ENCODE measurements around the gene RNF125. TPM values are rescaled to one million over a fixed set of nuclear protein-coding genes. Genes with fewer than 3 reads are reported as not detected.

RNF125 gene
- total RNA-seq, 1 experiment from 2014 or later, result 0.50 TPM

DNA sequence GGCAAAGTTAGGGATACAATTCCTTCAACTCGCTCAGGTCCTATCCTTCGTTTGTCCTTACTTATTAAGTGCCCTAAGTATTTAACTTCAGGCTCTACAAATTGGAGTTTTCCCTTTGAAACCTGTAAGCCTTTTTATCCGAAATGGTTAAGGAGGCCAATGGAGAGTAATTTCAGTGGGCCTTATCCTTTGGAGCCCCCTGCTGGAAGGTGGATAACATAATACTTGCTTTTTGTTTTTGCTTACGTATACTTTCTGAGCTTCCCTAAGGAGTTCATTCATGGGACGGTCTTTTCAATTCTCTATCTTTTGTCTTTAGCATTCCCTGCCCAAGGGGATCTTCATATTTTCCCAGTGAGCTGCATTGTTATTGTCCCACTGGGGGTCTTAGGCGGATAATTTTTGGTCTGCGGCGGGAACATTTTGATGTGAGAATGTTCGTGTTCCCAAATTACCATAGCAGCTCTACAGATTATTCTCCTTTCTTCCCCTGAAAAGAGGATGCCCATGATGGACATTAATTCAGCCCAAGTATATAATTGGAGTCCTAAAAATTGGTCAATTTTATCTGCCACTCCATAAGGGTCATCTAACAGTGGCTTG is 41.3 kb upstream of the RNF125 start:
- Mint-ChIP-seq H3K9me3 (ENCODE audit: low read depth, unreplicated experiment) (peaks cover 9% of the 10 kb centered on the region), H3K4me1 (ENCODE audit: low read depth, unreplicated experiment) (no peaks in the 10 kb centered on the region), H3K36me3 (ENCODE audit: insufficient read depth, unreplicated experiment) (no peaks in the 10 kb centered on the region), H3K27ac (ENCODE audit: unreplicated experiment) (no peak overlapping the region), H3K4me3 (ENCODE audit: low read depth, unreplicated experiment) (no peak overlapping the region), H3K27me3 (ENCODE audit: unreplicated experiment) (no peaks in the 10 kb centered on the region)
- BruUV-seq (replicated peaks), result no TSS peak
- CTCF ChIA-PET, result interaction anchor here (0.5 to 1.4 kb wide), 4 partner anchors 10 to 192 kb away, joined by 3 to 10 read pairs (median 5); partner anchors contain the start of genes RNF138 and TRAPPC8
- intact Hi-C loops (cut with micrococcal nuclease; ENCODE audit: unreplicated experiment), result loop anchor here (1.0 kb wide), 1 partner anchor 236 kb away; no protein-coding TSS in a partner anchor
- peak; percentile 43 for DNase-seq
- TF ChIP-seq CTCF (IDR thresholded peaks at IDR 0.05; ENCODE audit: unreplicated experiment), result peak; percentile 65

- no peaks in the 10 kb centered on the region for H3K4me1 Mint-ChIP-seq (ENCODE audit: low read depth, unreplicated experiment)
- intact Hi-C loops (cut with micrococcal nuclease; ENCODE audit: unreplicated experiment), result no loop called here
- no peak for TF ChIP-seq CTCF (IDR thresholded peaks at IDR 0.05; ENCODE audit: unreplicated experiment)
- no peaks in the 10 kb centered on the region for H3K36me3 Mint-ChIP-seq (ENCODE audit: insufficient read depth, unreplicated experiment)
- H3K27me3 Mint-ChIP-seq (ENCODE audit: unreplicated experiment), result no peaks in the 10 kb centered on the region
- no TSS peak for BruUV-seq (replicated peaks)
- H3K27ac Mint-ChIP-seq (ENCODE audit: unreplicated experiment), result no peak overlapping the region
- no peak for DNase-seq
- H3K9me3 Mint-ChIP-seq (ENCODE audit: low read depth, unreplicated experiment), result peaks cover 9% of the 10 kb centered on the region
- CTCF ChIA-PET, result interaction anchor here (0.7 kb wide), 1 partner anchor 382 kb away, joined by 3 read pairs; no protein-coding TSS in a partner anchor
- H3K4me3 Mint-ChIP-seq (ENCODE audit: low read depth, unreplicated experiment), result no peak overlapping the region
These were observed 40.0 kb upstream of the RNF125 start for GRCh38 chr18:31978616-31979015.

DNA sequence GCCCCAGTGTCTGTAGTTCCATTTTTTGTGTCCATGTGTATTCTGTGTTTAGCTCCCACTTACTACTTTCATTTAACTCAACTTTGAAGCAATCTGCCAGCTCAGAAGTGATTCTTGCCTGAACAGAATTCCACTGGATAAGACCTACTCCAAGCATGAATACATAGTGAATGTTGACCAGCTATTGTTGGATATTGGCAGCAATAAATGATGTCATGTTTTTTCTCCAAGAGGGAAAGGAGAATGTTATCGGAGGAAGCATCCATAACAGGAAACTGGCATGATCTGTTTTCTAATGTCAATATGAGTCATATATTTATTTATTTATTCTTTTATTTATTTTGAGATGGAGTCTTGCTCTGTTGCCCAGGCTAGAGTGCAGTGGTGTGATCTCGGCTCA is 38.9 kb upstream of the RNF125 start:
- DNase-seq, result no peak
- peaks cover 3% of the 10 kb centered on the region for H3K9me3 Mint-ChIP-seq (ENCODE audit: low read depth, unreplicated experiment)
- H3K27me3 Mint-ChIP-seq (ENCODE audit: unreplicated experiment), result no peaks in the 10 kb centered on the region
- TF ChIP-seq CTCF (IDR thresholded peaks at IDR 0.05; ENCODE audit: unreplicated experiment), result no peak
- CTCF ChIA-PET, result no interaction called here
- BruUV-seq (replicated peaks), result no TSS peak
- no peak overlapping the region for H3K4me3 Mint-ChIP-seq (ENCODE audit: low read depth, unreplicated experiment)
- intact Hi-C loops (cut with micrococcal nuclease; ENCODE audit: unreplicated experiment), result no loop called here
- H3K27ac Mint-ChIP-seq (ENCODE audit: unreplicated experiment), result no peak overlapping the region
- no peaks in the 10 kb centered on the region for H3K4me1 Mint-ChIP-seq (ENCODE audit: low read depth, unreplicated experiment)
- H3K36me3 Mint-ChIP-seq (ENCODE audit: insufficient read depth, unreplicated experiment), result no peaks in the 10 kb centered on the region

- no peak overlapping the region for H3K27ac Mint-ChIP-seq (ENCODE audit: unreplicated experiment)
- no peaks in the 10 kb centered on the region for H3K27me3 Mint-ChIP-seq (ENCODE audit: unreplicated experiment)
- no peaks in the 10 kb centered on the region for H3K4me1 Mint-ChIP-seq (ENCODE audit: low read depth, unreplicated experiment)
- CTCF ChIA-PET, result no interaction called here
- H3K36me3 Mint-ChIP-seq (ENCODE audit: insufficient read depth, unreplicated experiment), result no peaks in the 10 kb centered on the region
- no TSS peak for BruUV-seq (replicated peaks)
- no peak for TF ChIP-seq CTCF (IDR thresholded peaks at IDR 0.05; ENCODE audit: unreplicated experiment)
- H3K9me3 Mint-ChIP-seq (ENCODE audit: low read depth, unreplicated experiment), result peaks cover 3% of the 10 kb centered on the region
- intact Hi-C loops (cut with micrococcal nuclease; ENCODE audit: unreplicated experiment), result no loop called here
- no peak for DNase-seq
- no peak overlapping the region for H3K4me3 Mint-ChIP-seq (ENCODE audit: low read depth, unreplicated experiment)
These were observed 37.8 kb upstream of the RNF125 start for GRCh38 chr18:31980863-31981262.

All from Calu3 (cell line).